IPS DF 6.9 (cell line): ENCODE data around the gene MTLN.
"Not testable (repeated sequence)": the region's sequence is repeated elsewhere in the genome, so short reads cannot be mapped to it uniquely, and the experiment has no call there.

Experiments used
- DNase-seq: peaks from one replicate; pipeline ENCODE4 v3.0.0-alpha.2; 2013; ENCODE audit warnings: low read depth, low spot score
- H3K27ac ChIP-seq: one replicate; pipeline ENCODE4 v1.5.1; 2013; ENCODE audit warnings: low read length, control low read depth
- H3K27me3 ChIP-seq: 2 replicates; pipeline ENCODE4 v1.6.1; 2013; ENCODE audit warnings: mild to moderate bottlenecking, low read length; ENCODE audit not compliant: control insufficient read depth, insufficient read depth
- H3K36me3 ChIP-seq: 2 replicates; pipeline ENCODE4 v1.6.1; 2013; ENCODE audit warnings: low read length; ENCODE audit not compliant: control insufficient read depth, insufficient read depth
- H3K4me1 ChIP-seq: 2 replicates; pipeline ENCODE4 v1.6.1; 2013; ENCODE audit warnings: low read length; ENCODE audit not compliant: control insufficient read depth, insufficient read depth
- H3K4me3 ChIP-seq: 2 replicates; pipeline ENCODE4 v1.5.1; 2013; ENCODE audit warnings: mild to moderate bottlenecking, low read length
- H3K9me3 ChIP-seq: 2 replicates; pipeline ENCODE4 v1.6.1; 2013; ENCODE audit warnings: low read length, inconsistent platforms; ENCODE audit not compliant: control insufficient read depth, insufficient read depth
- WGBS: extraction: QIAGEN DNeasy Blood & Tissue Kit; methylation state at CpG from one replicate; pipeline ENCODE4 v1.1.7; 2013; ENCODE audit warnings: mixed read lengths, missing lambda C conversion rate; ENCODE audit not compliant: insufficient read length, insufficient coverage; 5-methylcytosine and 5-hydroxymethylcytosine counted together

Gene MTLN, protein sequence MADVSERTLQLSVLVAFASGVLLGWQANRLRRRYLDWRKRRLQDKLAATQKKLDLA

GRCh38 chr2:110211938-110212858 lies at the start of gene MTLN:
MTLN (minus strand) TSS chr2:110212547; CDS start chr2:110212525, 22 bp downstream.
- Histone ChIP-seq H3K27ac (no peak within 1 kb of the TSS), H3K4me1 (no peaks in the 10 kb centered on the region), H3K27me3 (no peaks in the 10 kb centered on the region), H3K36me3 (no peaks in the 10 kb centered on the region), H3K9me3 (peaks cover 1% of the 10 kb centered on the region; the same call in 1 of the 2 replicates), H3K4me3 (peak within 1 kb of the TSS; percentile 94)
- DNase-seq, result no peak
- WGBS, result no CpG with 5 or more reads among the region's 54 CpGs

DNA sequence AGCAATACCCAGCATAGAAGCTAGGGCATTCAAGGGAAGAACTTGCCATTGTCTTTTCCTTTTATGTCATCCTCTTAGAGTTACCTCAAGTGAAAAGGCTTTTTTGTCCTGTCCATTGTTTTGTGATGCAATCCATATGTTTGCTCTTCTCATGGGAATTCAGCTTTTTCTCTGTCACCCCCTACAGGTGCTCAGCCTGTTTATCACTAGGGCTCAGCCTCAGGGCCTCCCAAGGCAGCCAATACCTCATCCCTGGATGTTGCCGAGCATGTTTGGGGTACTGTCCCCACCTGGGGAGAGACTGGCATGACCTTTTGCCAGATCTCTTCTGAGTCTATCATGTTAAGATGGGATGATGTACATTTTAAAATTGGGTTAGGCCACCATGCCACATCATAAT lies 49.6 kb upstream of the MTLN start:
- not testable (repeated sequence) for H3K27ac ChIP-seq, H3K9me3 ChIP-seq, H3K4me3 ChIP-seq, H3K4me1 ChIP-seq, H3K27me3 ChIP-seq, H3K36me3 ChIP-seq, DNase-seq
- no CpG with 5 or more reads among the region's 1 CpG for WGBS

DNA sequence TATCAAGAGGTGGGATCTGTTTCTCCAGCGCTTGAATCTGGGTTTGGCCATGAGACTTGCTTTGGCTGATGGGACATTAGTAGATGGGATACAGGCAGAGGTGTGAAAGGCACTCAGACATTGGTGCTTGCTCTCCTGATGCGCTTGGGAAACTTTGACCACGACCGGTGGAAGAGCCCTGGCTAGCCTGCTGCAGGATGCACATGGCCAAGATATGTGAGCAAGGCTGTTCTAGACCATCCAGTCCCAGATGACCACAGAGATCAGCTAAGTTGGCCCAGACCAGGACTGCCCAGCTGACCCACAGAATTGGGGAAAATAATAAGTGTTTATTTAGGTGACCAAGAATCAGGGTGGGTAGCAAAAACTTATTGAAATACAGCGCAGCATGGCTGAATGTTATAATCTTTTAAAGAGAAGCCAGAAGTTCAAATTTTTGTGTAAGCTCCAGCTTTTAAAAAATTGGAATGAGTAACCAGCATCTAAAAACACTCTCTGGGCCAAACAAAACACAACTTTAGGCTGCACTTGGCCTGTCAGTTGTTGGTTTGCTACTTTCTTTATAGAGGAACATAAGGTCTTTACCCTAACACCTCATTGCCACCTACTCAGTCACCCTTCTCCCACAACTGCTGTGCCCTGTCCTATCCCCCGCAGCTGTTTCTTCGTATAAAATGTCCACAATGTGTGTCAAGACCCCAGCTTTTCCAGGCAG lies 35.9 kb upstream of the MTLN start:
- not testable (repeated sequence) for H3K4me1 ChIP-seq, H3K4me3 ChIP-seq, DNase-seq, H3K9me3 ChIP-seq, H3K27me3 ChIP-seq, H3K27ac ChIP-seq, H3K36me3 ChIP-seq
- no CpG with 5 or more reads among the region's 7 CpGs for WGBS

- not testable (repeated sequence) for H3K27me3 ChIP-seq, H3K36me3 ChIP-seq, H3K9me3 ChIP-seq, H3K4me1 ChIP-seq, H3K4me3 ChIP-seq, H3K27ac ChIP-seq, DNase-seq
- no CpG with 5 or more reads among the region's 89 CpGs for WGBS
These were observed 33.4 kb upstream of the MTLN start for GRCh38 chr2:110245488-110246435.

DNA sequence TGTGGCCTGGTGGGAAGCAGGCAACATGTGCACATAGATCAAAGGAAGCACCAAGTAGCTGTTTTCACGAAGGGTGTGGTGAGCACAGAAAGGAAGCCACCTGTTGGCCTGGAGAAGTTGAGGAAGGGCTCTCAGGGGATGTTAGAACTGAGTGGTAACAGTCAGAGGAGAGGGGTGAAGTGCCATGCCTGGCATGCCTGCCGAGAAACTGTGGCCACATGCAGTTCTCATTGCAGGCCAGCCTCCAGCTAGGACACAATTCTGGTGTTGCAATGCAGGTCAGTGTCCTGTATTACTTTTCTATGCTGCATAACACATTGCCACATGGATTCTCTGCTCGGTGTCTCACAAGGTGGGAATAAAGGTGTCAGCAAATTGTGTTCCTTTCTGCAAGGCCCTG lies 30.9 kb upstream of the MTLN start:
- H3K9me3 ChIP-seq, H3K4me3 ChIP-seq, H3K4me1 ChIP-seq, H3K27ac ChIP-seq, H3K27me3 ChIP-seq, H3K36me3 ChIP-seq, DNase-seq: not testable (repeated sequence)
- WGBS, result no CpG with 5 or more reads among the region's 3 CpGs

- not testable (repeated sequence) for H3K36me3 ChIP-seq, H3K4me1 ChIP-seq, H3K27me3 ChIP-seq, H3K27ac ChIP-seq, H3K4me3 ChIP-seq, H3K9me3 ChIP-seq, DNase-seq
- no CpG with 5 or more reads among the region's 5 CpGs for WGBS
These were observed 22.2 kb upstream of the MTLN start for GRCh38 chr2:110234514-110234913.

DNA sequence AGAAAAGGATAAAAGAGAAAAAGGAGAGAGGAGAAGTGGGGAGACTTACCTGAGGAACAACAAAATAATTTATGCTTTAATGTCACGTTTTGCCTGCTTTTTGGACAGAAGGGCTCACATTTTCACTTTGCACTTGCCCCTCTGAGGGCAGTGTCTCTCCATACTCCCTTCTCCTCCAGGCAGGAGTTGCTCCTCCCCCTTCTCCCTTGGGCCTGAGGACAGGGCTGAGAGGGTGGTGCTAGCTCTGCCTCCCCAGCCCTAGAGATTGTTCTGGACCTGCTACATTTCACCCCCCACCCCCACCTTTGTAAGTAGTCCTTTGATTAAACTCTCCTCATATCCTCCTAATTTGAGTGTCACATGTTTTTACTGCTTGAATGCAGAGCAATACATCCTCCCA lies 17.5 kb upstream of the MTLN start:
- not testable (repeated sequence) for H3K27me3 ChIP-seq, DNase-seq, H3K4me1 ChIP-seq, H3K4me3 ChIP-seq, H3K36me3 ChIP-seq, H3K9me3 ChIP-seq, H3K27ac ChIP-seq
- WGBS, result no CpG with 5 or more reads among the region's 1 CpG

- H3K9me3 ChIP-seq, H3K27ac ChIP-seq, H3K27me3 ChIP-seq, H3K36me3 ChIP-seq, H3K4me3 ChIP-seq, DNase-seq, H3K4me1 ChIP-seq: not testable (repeated sequence)
- no CpG with 5 or more reads among the region's 1 CpG for WGBS
These were observed 10.3 kb upstream of the MTLN start for GRCh38 chr2:110222626-110223025.

DNA sequence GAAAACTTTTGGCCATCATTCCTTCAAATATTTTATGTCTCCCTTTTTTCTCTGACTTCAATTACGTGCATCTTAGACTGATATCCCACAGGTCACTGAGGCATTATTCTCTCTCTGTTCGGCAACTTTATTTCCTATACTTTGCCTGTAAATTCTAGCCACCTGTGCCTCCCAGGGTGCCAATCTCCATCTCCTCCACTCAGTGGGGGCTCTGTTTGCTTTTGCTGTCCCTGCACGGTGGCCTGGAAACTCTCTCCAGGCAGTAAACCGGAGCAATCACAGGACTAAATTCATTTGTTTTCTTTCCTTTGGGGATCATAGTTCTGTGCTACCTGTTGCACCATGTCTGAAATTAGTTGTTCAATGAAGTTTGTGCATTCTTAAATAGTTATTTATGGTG lies 9.6 kb upstream of the MTLN start:
- no peaks in the 10 kb centered on the region for H3K36me3 ChIP-seq
- no CpG with 5 or more reads among the region's 4 CpGs for WGBS
- no peak overlapping the region for H3K4me3 ChIP-seq
- no peak for DNase-seq
- no peaks in the 10 kb centered on the region for H3K27me3 ChIP-seq
- no peak overlapping the region for H3K27ac ChIP-seq
- H3K9me3 ChIP-seq, result no peaks in the 10 kb centered on the region
- no peaks in the 10 kb centered on the region for H3K4me1 ChIP-seq

- WGBS, result no CpG with 5 or more reads among the region's 2 CpGs
- H3K36me3 ChIP-seq, result no peaks in the 10 kb centered on the region
- H3K9me3 ChIP-seq, result no peaks in the 10 kb centered on the region
- H3K27ac ChIP-seq, result no peak overlapping the region
- H3K4me3 ChIP-seq, result no peak overlapping the region
- H3K27me3 ChIP-seq, result no peaks in the 10 kb centered on the region
- no peak for DNase-seq
- H3K4me1 ChIP-seq, result no peaks in the 10 kb centered on the region
These were observed 7.8 kb upstream of the MTLN start for GRCh38 chr2:110220190-110220564.
